Measurements from ENCODE around the gene KLHL29. TPM values are rescaled to one million over a fixed set of nuclear protein-coding genes. Genes with fewer than 3 reads are reported as not detected.

Gene KLHL29
- total RNA-seq, 1 donor from 2014 or later: 36.5 TPM

DNA sequence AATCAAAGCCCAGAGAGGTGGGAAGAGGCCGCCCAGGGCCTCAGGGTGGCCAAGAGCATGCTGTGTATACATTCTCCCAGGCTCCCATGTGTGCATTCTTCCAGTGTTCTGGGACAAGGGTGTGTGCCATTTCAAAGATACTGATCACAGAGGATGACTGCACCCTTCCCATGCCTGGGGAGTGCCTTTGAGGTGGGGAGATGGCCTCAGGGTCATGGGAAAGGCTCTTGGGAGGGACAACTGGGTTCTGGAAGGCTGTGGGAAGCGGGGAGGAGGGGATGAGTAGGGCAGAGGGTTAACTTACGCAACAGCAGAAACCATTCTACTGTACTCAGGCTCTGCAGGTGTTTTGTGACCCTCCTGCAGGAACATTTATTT lies 40.9 kb downstream of the KLHL29 start:
- H3K27me3 Mint-ChIP-seq (ENCODE audit: unreplicated experiment): peaks cover 2% of the 10 kb centered on the region
- H3K4me1 Mint-ChIP-seq (ENCODE audit: low read depth, unreplicated experiment): peaks cover 3% of the 10 kb centered on the region
- H3K4me3 Mint-ChIP-seq (ENCODE audit: unreplicated experiment): no peak overlapping the region
- H3K9me3 Mint-ChIP-seq (ENCODE audit: unreplicated experiment): peaks cover 3% of the 10 kb centered on the region
- H3K27ac Mint-ChIP-seq (ENCODE audit: unreplicated experiment): no peak overlapping the region
- TF ChIP-seq, protein P1, sequence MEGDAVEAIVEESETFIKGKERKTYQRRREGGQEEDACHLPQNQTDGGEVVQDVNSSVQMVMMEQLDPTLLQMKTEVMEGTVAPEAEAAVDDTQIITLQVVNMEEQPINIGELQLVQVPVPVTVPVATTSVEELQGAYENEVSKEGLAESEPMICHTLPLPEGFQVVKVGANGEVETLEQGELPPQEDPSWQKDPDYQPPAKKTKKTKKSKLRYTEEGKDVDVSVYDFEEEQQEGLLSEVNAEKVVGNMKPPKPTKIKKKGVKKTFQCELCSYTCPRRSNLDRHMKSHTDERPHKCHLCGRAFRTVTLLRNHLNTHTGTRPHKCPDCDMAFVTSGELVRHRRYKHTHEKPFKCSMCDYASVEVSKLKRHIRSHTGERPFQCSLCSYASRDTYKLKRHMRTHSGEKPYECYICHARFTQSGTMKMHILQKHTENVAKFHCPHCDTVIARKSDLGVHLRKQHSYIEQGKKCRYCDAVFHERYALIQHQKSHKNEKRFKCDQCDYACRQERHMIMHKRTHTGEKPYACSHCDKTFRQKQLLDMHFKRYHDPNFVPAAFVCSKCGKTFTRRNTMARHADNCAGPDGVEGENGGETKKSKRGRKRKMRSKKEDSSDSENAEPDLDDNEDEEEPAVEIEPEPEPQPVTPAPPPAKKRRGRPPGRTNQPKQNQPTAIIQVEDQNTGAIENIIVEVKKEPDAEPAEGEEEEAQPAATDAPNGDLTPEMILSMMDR (IDR thresholded peaks at IDR 0.05; ENCODE audit: partially characterized antibody, unreplicated experiment): no peak
- H3K36me3 Mint-ChIP-seq (ENCODE audit: unreplicated experiment): no peaks in the 10 kb centered on the region
- DNase-seq: no peak

GRCh38 chr2:23426263-23426905 lies 41.4 kb downstream of the KLHL29 start:
- H3K9me3 Mint-ChIP-seq (ENCODE audit: unreplicated experiment): peaks cover 3% of the 10 kb centered on the region
- H3K4me1 Mint-ChIP-seq (ENCODE audit: low read depth, unreplicated experiment): peaks cover 3% of the 10 kb centered on the region
- H3K4me3 Mint-ChIP-seq (ENCODE audit: unreplicated experiment): no peak overlapping the region
- TF ChIP-seq, protein P1 (IDR thresholded peaks at IDR 0.05; ENCODE audit: partially characterized antibody, unreplicated experiment): no peak
- no peak overlapping the region for H3K27ac Mint-ChIP-seq (ENCODE audit: unreplicated experiment)
- DNase-seq: no peak
- H3K36me3 Mint-ChIP-seq (ENCODE audit: unreplicated experiment): no peaks in the 10 kb centered on the region
- H3K27me3 Mint-ChIP-seq (ENCODE audit: unreplicated experiment): peaks cover 2% of the 10 kb centered on the region

DNA sequence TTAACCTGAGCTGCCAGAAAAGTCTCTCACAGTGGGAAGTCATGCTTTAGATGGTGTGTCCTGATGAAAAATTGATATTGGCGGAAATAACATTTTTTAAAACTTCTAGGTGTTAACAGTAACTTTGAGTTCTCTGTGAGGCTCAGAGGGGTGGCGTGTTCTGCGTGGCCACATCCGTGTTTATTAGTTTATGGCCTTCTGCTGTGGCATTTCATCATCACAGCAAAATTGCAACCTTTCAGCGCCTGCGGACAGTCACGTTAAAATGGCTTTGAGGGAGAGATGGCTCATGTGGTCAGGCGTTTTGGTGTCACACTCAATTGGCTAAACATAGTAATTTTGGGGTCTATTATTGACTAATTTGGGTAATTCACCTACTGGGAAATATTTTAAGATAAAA lies 42.4 kb downstream of the KLHL29 start:
- H3K4me1 Mint-ChIP-seq (ENCODE audit: low read depth, unreplicated experiment): peaks cover 3% of the 10 kb centered on the region
- no peak overlapping the region for H3K4me3 Mint-ChIP-seq (ENCODE audit: unreplicated experiment)
- H3K9me3 Mint-ChIP-seq (ENCODE audit: unreplicated experiment): peaks cover 3% of the 10 kb centered on the region
- TF ChIP-seq, protein P1 (IDR thresholded peaks at IDR 0.05; ENCODE audit: partially characterized antibody, unreplicated experiment): no peak
- peaks cover 2% of the 10 kb centered on the region for H3K27me3 Mint-ChIP-seq (ENCODE audit: unreplicated experiment)
- no peak for DNase-seq
- H3K27ac Mint-ChIP-seq (ENCODE audit: unreplicated experiment): no peak overlapping the region
- H3K36me3 Mint-ChIP-seq (ENCODE audit: unreplicated experiment): no peaks in the 10 kb centered on the region

DNA sequence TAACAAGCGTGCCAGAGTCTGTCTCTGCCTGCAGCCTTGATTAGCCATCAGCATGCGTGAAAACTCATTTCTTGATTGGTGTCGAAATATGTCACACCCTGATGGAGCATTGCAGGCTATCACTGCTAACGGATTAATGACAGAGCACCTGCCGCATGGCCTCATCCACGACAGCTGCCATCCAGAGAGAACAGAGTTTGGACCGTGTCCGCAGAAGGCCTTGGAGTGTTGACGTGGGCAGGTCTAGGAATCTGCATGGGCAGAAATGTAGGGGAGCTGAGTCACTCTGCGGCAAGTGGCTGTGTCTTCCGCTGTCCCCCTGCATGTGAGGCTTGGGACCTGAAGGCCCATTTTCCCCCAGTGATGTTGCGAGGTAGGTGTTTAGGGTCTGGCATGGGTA lies 43.0 kb downstream of the KLHL29 start:
- Mint-ChIP-seq H3K4me3 (ENCODE audit: unreplicated experiment) (no peak overlapping the region), H3K36me3 (ENCODE audit: unreplicated experiment) (no peaks in the 10 kb centered on the region), H3K27ac (ENCODE audit: unreplicated experiment) (no peak overlapping the region), H3K4me1 (ENCODE audit: low read depth, unreplicated experiment) (peaks cover 3% of the 10 kb centered on the region), H3K9me3 (ENCODE audit: unreplicated experiment) (peaks cover 3% of the 10 kb centered on the region), H3K27me3 (ENCODE audit: unreplicated experiment) (peaks cover 4% of the 10 kb centered on the region)
- TF ChIP-seq, protein P1 (IDR thresholded peaks at IDR 0.05; ENCODE audit: partially characterized antibody, unreplicated experiment): no peak
- no peak for DNase-seq

GRCh38 chr2:23429036-23429435 lies 44.1 kb downstream of the KLHL29 start:
- no peak overlapping the region for H3K4me3 Mint-ChIP-seq (ENCODE audit: unreplicated experiment)

More at GRCh38 chr2:23429036-23429435, 44.1 kb downstream of the KLHL29 start:
- Mint-ChIP-seq H3K36me3 (ENCODE audit: unreplicated experiment) (no peaks in the 10 kb centered on the region), H3K9me3 (ENCODE audit: unreplicated experiment) (no peaks in the 10 kb centered on the region), H3K27me3 (ENCODE audit: unreplicated experiment) (peaks cover 2% of the 10 kb centered on the region), H3K27ac (ENCODE audit: unreplicated experiment) (no peak overlapping the region), H3K4me1 (ENCODE audit: low read depth, unreplicated experiment) (peaks cover 3% of the 10 kb centered on the region)
- no peak for DNase-seq
- TF ChIP-seq, protein P1 (IDR thresholded peaks at IDR 0.05; ENCODE audit: partially characterized antibody, unreplicated experiment): no peak
